M059J (cell line): ENCODE results near the gene CRACDL. TPM values are rescaled to one million over a fixed set of nuclear protein-coding genes. Genes with fewer than 3 reads are reported as not detected.

ENCODE experiments used
- DNase-seq: peaks from one replicate; pipeline ENCODE4 v3.0.0-alpha.2; 2012; ENCODE audit warnings: low read depth
- total RNA-seq: library from RNA; depleted of rRNA; stranded (reverse); fragments of >200 nt; shearing (Covaris generic); gene quantifications from 2 replicates; pipeline ENCODE4 v1.2.3, GENCODE V29; 2014; rRNA removed

Gene CRACDL, protein sequence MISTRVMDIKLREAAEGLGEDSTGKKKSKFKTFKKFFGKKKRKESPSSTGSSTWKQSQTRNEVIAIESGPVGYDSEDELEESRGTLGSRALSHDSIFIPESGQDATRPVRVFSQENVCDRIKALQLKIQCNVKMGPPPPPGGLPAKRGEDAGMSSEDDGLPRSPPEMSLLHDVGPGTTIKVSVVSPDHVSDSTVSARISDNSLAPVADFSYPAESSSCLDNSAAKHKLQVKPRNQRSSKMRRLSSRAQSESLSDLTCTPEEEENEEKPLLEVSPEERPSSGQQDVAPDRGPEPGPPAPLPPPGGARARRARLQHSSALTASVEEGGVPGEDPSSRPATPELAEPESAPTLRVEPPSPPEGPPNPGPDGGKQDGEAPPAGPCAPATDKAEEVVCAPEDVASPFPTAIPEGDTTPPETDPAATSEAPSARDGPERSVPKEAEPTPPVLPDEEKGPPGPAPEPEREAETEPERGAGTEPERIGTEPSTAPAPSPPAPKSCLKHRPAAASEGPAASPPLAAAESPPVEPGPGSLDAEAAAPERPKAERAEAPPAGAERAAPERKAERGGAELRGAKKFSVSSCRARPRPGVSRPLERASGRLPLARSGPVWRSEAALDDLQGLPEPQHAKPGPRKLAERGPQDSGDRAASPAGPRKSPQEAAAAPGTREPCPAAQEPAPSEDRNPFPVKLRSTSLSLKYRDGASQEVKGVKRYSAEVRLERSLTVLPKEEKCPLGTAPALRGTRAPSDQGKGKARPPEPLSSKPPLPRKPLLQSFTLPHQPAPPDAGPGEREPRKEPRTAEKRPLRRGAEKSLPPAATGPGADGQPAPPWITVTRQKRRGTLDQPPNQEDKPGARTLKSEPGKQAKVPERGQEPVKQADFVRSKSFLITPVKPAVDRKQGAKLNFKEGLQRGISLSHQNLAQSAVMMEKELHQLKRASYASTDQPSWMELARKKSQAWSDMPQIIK
- total RNA-seq = not detected in 2 replicates

GRCh38 chr2:98935777-98936352 lies at the start of gene CRACDL:
Gene CRACDL, minus strand, starts transcription at chr2:98936225. Its CDS starts 89,425 bp downstream, at chr2:98846800.
- DNase-seq = no peak

DNA sequence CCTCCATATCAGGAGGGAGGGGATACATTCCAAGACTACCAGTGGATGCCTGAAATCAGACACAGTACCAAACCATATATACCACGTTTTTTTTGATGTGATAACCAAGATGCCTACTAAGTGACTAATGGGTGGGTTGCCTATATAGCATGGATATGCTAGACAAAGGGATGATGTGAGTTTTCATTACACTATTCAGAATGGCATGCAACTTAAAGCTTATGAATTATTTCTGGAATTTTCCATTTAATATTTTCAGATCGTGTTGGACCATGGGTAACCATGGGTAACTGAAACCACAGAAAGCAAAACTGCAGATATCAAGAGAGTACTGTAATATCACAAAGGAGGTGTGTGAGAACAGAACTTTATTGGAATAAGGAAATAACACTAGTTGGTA lies 39.6 kb upstream of the CRACDL start:
- DNase-seq = no peak

DNA sequence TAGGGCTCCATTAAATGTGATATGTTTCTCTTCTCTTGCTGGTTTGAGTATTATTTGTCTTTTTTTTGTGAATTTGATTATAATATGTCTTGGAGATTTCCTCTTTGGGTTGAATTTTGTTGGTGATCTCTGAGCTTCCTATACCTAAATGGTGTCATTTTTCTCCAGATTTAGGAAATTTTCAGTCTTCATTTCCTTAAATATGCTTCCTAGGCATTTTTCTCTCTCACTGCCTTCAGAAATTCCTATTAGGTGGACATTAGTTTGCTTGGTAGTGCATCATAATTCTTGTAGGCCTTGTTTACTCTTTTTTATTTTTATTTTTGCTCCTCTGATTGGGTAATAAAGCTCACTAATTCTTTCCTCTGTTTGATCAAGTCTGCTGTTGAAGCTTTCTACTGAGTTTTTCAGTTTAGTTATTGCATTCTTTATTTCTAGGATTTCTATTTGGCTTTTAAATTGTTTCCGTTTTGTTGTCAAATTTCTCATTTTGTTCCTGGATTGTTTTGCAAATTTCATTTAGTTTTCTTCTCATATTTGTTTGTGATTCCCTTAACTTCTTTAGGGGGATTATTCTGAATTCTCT lies 36.6 kb upstream of the CRACDL start:
- no peak for DNase-seq

DNA sequence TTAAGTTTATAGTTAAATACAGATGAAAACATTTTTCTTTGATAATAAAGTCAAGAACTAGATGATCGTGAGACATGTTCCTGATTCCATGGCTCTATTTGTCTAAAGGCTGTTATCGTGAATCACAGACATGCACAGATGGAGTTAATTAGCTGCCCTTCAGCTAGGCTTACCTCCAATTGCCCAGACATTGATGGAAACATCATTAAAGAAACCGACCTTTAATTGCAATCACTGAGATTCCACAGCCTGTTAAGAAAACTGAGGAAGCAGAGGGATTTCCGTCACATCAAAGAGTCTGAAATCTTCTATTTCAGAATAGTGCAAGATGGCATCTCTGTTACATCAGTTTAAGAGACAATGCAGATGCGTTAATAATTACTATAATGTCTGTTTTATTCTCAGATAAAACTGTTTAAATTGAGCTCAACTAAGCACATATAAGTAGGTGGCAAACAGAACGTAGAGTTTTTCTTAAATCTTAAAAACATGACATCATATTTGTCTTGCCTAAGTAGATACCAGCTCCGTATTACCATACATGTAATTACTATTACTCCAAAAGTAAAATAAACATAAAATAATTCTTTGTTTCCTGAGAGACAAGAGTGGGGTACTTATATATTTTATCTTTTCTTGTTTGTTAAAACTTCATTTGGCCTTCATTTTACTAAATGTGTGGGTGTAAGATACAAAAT lies 23.9 kb upstream of the CRACDL start:
- DNase-seq = no peak

GRCh38 chr2:98952966-98953365 lies 16.9 kb upstream of the CRACDL start:
- no peak for DNase-seq

GRCh38 chr2:98948956-98949739 lies 13.1 kb upstream of the CRACDL start:
- no peak for DNase-seq

GRCh38 chr2:98947554-98947953 lies 11.5 kb upstream of the CRACDL start:
- no peak for DNase-seq

GRCh38 chr2:98946855-98947254 lies 10.8 kb upstream of the CRACDL start:
- DNase-seq = no peak

GRCh38 chr2:98944775-98945174 lies 8.8 kb upstream of the CRACDL start:
- peak; percentile 6 for DNase-seq

- no peak for DNase-seq
Measured at GRCh38 chr2:98940102-98940501, 4.1 kb upstream of the CRACDL start.

DNA sequence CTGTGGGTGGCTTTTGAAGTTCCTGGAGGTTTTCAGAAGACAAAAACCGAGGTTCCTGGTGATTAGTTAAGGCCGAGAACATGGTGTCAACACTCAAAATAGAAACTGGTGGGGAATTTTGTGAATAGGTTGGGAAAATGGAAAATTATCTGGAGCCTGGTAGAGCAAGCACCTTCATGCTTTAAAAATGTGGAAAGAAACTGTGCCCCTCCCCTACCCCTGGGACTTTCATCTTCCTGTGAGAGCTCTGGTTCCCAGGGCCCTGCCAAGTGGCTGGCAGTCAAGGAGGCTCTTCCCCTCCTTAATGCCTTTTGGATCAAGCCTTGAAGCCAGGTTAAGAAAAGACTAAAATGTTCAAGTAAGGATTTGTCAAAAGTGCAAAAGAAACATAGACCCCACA lies 1.9 kb upstream of the CRACDL start:
- no peak for DNase-seq

DNA sequence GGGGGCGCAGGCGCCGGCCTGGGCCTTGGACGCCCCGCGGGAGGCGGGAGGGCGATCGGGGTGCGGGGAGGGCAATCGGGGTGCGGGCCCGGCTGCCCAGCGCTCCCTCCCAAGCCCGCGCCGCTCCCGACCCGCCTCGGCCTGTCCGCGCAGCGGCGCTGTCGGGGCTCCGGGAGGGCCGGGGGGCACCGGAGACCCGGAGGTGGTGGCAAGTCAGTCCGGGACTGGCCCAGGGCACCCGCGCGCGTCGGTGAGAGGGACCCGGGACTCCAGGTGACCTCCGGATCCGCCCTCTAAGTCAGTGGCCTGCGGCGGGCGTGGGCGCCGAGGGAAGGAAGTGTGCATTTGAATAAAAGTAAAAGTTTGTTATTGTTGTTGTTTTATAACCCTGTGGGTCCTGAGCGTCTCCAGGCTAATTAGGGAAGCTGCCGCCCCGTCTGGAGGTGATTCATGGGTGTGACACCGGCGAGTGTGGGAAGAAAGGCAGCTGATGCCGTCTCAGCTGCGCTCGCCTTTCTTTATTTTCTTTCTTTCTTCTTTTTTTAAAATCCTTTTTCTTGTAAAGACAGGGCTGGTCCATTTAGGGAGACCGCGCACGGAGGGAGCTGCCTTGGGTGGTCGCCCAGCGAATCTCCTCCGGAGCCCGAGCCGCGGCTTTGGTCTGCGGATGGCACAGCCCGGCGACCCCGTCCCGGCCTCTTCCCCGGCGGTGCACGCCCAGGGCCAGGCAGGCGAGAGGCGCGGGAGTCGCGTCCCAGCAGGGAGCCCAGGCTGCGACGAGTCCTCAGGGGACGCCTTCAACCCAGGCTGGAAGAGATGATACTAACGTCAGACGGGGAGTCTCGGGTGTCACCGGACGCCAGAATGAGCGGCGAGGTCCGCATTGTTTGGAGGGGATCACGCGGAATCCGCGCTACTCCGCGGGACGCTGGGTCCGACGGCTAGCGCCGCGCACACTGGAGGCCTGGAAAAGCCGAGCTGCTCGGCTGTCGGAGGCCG lies 627 bp upstream of the CRACDL start:
- no peak for DNase-seq

DNA sequence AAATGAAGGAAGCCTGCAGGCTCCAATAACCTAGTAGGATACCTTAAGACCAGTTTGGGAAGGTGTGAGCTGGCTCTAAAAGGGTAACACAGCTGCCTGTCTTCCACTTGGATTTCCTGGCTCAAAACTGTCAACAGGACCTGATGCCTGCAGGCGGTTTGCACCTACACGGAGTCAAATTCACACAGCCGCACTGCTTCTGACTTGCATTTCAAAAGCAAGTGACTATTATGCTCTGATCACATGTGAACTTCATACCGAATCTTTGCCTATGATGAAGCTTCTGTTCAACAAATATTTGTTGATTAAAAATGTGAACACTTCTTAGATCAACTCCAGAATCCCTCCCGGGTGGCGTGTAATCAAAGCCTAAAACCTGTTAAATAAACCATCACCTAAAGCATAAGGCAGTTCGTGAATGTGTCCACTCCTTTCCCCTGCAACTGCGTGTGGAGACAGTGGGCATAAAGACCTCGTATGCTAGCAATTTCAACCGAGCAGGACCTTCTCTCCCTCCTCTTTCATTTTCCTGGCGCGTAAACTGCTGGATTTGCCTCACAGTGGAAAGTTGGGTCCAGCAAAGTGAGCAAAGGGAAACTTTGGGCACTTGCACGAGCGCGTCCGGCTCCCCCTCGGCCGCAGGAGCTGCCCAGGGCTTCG lies 784 bp downstream of the CRACDL start:
- DNase-seq = no peak

DNA sequence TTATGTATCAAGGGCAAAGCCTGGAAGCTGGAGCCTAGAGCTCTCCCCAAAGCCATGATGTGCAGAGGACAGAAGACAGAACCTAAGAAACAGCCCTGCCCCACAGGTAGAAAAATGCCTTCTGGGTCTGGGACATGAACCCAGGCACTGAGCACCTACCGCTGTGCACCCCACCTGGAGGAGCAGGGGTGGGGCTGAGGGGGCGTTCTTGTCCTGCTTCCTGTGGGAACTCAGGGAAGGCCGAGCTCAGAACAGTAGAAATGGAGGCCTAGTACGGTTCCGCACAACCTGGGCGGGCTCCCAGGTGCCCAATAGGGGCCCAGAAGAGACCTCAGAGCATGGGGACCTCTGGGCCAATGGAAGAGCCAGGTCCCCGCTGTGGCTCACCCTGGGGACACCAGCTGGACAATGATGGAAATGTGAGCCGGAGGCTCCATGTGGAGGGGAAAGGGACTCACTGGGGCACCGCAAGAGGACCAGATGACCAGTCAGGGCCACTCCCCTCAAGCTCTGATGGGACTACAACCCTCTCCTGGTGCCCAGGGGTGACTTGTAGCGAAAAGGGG lies 3.2 kb downstream of the CRACDL start:
- DNase-seq = no peak

DNA sequence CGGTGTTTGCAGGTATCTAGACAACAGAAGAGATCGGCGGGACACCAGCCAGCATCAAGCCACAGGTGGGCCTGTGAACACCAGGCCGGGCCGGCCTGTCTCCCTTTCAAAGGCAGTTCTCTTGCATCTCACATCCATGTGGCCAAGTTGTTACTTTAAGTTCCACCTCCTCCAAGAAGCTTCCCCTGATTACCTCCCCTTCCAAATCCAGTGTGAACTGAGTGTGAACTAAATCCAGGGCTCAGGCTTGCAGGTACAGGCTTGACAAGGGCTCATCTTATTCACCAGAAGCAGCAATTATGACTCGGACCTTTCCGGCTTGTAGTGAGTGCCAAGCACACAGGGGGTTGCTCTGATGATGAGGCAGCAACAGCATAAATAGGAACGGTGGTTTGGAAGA lies 3.9 kb downstream of the CRACDL start:
- DNase-seq = no peak

DNA sequence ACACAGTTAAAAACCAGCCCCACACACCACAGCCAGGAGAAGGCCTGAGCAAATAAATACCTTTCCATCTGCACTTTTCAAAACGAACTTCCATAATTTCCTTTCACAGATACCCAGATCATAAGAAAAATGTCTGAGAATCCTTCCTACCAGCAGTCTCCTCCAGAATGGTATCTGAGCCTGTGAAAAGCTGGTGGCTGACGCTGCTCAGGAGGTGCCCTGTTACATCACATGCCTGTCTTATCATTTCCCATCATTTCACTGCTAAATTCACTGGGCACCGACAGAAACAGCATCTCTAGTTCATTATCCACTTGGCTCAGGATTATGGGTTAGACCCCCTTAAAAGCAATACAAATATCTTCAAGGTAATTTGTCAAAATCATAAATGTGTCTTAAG lies 4.4 kb downstream of the CRACDL start:
- DNase-seq = no peak

GRCh38 chr2:98929920-98930319 lies 6.1 kb downstream of the CRACDL start:
- no peak for DNase-seq

- DNase-seq = no peak
Measured at GRCh38 chr2:98928242-98928641, 7.8 kb downstream of the CRACDL start.
